MCF 10A (cell line): Measurements from ENCODE around the gene SLC7A5. TPM values are rescaled to one million over a fixed set of nuclear protein-coding genes. Genes with fewer than 3 reads are reported as not detected.
"Not testable (repeated sequence)": the region's sequence is repeated elsewhere in the genome, so short reads cannot be mapped to it uniquely, and the experiment has no call there.

ENCODE experiments used
- BruUV-seq: library from RNA; stranded (reverse); fragments of 400-500 nt; replicated peaks from 2 replicates; lab custom pipeline; 2021; lab: Mats Ljungman, UMichigan
- CTCF ChIA-PET: fragments of 300-600 bp; sonication (Branson Sonifier 250); formaldehyde crosslinking; extraction: SDS; loops from one replicate; lab custom pipeline; 2021; ENCODE audit warnings: antibody characterized with exemption, inconsistent platforms; lab: Yijun Ruan, JAX
- POLR2A ChIA-PET: fragments of 300-600, 350-650 bp; sonication (Branson Sonifier 250); formaldehyde crosslinking; extraction: SDS; loops from one replicate; lab custom pipeline; 2020; ENCODE audit warnings: antibody characterized with exemption, inconsistent platforms; lab: Yijun Ruan, JAX
- DNase-seq: peaks from one replicate; pipeline ENCODE4 v3.0.0-alpha.2; 2018; ENCODE audit not compliant: unreplicated experiment
- H3K27ac Mint-ChIP-seq: one replicate; pipeline ENCODE4 v1.8.0; 2022; ENCODE audit warnings: mild to moderate bottlenecking, low read depth, mixed read lengths; ENCODE audit not compliant: unreplicated experiment
- H3K27me3 Mint-ChIP-seq: one replicate; pipeline ENCODE4 v1.8.0; 2022; ENCODE audit warnings: mixed read lengths; ENCODE audit not compliant: insufficient read depth, unreplicated experiment
- H3K36me3 Mint-ChIP-seq: one replicate; pipeline ENCODE4 v1.8.0; 2022; ENCODE audit warnings: mild to moderate bottlenecking, moderate library complexity, mixed read lengths; ENCODE audit not compliant: insufficient read depth, unreplicated experiment
- H3K4me1 Mint-ChIP-seq: one replicate; pipeline ENCODE4 v1.8.0; 2022; ENCODE audit warnings: mixed read lengths; ENCODE audit not compliant: insufficient read depth, unreplicated experiment
- H3K4me3 Mint-ChIP-seq: one replicate; pipeline ENCODE4 v1.8.0; 2022; ENCODE audit warnings: mild to moderate bottlenecking, moderate library complexity, mixed read lengths; ENCODE audit not compliant: unreplicated experiment
- H3K9me3 Mint-ChIP-seq: one replicate; pipeline ENCODE4 v1.8.0; 2022; ENCODE audit warnings: mixed read lengths; ENCODE audit not compliant: unreplicated experiment
- intact Hi-C: fragments of 100-400 bp; cut with micrococcal nuclease; formaldehyde crosslinking; loops from 2 replicates; pipeline ENCODE4 v1.14.1; 2022
- total RNA-seq: library from RNA; stranded (reverse); gene quantifications from 2 replicates; pipeline ENCODE4 v1.2.3, GENCODE V29; 2022
- TF ChIP-seq, protein P1 (sequence below): fragments of 200-600 bp; IDR thresholded peaks from one replicate; pipeline ENCODE4 v1.8.0; 2022; ENCODE audit warnings: antibody characterized with exemption, mild to moderate bottlenecking; ENCODE audit not compliant: unreplicated experiment

SLC7A5 gene
- total RNA-seq, 1 experiment from 2014 or later: 1,007 TPM

DNA sequence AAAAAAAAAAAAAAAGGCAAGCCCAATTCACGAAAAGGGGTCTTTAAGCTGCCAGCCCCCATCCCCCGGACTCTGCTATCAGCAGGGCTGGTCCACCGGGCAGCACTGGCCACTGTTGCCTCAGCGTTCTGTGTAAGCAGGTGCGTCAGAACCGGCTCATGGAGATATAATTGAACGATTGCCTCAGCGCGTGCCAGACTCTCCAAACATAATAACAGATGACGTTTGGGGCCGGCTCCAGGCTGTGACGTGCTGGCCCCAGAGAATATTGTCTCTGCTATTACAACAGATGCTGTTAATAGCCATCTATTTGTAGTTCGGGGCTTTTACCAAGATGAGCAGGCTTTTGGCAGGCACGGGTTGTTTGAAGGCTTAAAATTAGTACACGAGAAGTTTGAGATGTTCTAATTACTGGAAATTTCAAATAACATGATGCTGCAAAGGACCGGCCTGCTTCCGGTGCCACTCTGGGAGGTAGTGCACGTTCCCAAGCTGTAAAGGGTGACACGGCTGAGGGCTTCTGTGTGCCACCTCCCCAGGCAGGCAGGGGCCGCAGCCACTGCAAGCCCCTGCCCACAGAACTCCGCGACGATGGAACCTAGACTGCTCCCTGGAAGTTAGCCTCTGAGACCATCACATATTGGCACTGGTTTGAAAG is 41.9 kb upstream of the SLC7A5 start:
- H3K27ac Mint-ChIP-seq, H3K4me3 Mint-ChIP-seq, POLR2A ChIA-PET, DNase-seq, H3K9me3 Mint-ChIP-seq, H3K36me3 Mint-ChIP-seq, intact Hi-C loops, BruUV-seq, H3K4me1 Mint-ChIP-seq: not testable (repeated sequence)
- CTCF ChIA-PET: interaction anchor here (0.6 to 1.5 kb wide), 3 partner anchors 22 to 448 kb away, joined by 3 to 4 read pairs (median 3); no protein-coding TSS in a partner anchor
- peaks cover 33% of the 10 kb centered on the region for H3K27me3 Mint-ChIP-seq

DNA sequence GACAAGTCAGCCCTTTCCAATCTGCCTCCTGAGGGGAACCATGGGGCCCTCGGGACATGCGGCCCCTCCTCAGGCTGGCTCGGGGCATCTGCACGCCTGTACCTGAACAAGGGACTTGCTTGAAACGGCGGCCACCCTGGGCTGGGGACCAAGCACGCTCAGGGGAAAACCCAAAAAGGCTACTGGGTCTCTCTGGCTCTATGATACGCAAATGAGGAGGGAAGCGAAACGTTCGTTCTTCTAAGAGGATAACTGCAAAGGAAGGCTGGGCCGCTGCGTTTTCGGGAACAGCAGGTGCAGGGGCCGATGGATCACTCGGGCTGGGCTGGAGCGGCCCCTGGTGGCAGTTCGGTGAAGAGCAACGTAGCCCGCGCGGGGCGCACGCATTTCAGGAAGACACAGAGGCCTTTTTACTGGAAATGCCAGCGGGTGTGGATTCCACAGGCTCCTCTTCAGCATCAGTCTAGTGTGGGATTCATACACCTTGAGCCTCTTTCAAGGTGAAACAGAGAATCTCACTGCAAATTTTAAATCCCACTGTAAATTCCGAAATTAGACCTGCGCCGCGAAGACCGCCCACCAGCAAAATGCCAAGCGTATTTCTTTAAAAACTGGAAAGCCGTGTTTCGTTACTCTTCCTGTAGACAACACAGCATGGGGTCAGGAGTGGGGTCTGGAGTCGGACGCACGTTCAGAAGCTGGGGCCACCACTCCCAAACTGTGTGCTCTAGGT is 40.1 kb upstream of the SLC7A5 start:
- H3K27ac Mint-ChIP-seq, H3K4me1 Mint-ChIP-seq, H3K4me3 Mint-ChIP-seq, H3K9me3 Mint-ChIP-seq, H3K36me3 Mint-ChIP-seq, BruUV-seq, POLR2A ChIA-PET: not testable (repeated sequence)
- CTCF ChIA-PET: interaction anchor here (0.5 to 2.6 kb wide), 12 partner anchors 33 to 167 kb away, joined by 3 to 8 read pairs (median 3); no protein-coding TSS in a partner anchor
- TF ChIP-seq, protein P1, sequence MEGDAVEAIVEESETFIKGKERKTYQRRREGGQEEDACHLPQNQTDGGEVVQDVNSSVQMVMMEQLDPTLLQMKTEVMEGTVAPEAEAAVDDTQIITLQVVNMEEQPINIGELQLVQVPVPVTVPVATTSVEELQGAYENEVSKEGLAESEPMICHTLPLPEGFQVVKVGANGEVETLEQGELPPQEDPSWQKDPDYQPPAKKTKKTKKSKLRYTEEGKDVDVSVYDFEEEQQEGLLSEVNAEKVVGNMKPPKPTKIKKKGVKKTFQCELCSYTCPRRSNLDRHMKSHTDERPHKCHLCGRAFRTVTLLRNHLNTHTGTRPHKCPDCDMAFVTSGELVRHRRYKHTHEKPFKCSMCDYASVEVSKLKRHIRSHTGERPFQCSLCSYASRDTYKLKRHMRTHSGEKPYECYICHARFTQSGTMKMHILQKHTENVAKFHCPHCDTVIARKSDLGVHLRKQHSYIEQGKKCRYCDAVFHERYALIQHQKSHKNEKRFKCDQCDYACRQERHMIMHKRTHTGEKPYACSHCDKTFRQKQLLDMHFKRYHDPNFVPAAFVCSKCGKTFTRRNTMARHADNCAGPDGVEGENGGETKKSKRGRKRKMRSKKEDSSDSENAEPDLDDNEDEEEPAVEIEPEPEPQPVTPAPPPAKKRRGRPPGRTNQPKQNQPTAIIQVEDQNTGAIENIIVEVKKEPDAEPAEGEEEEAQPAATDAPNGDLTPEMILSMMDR: peak; percentile 92
- H3K27me3 Mint-ChIP-seq: peaks cover 27% of the 10 kb centered on the region
- intact Hi-C loops: loop anchor here (1.0 to 5.0 kb wide), 2 partner anchors 37 to 131 kb away; no protein-coding TSS in a partner anchor
- peak; percentile 64 for DNase-seq

DNA sequence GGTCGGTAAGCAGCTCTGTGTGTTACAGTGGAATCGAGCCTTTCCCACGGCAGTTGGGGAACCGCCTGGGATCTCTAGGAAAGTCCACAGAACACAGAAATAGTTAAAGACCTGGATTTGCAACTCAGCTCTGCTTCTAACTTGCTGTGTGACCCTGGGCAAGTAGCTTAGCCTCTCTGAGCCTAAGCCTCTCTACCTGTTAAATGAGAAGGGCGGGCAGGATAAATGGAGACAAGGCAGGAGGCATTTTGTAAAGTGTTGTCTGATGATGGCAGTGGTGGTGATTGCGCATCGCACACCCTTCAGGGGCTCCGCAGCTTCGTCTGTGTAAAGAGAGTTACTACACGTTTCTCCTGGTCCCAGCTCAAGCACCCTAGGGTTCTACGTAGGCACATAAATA is 38.8 kb upstream of the SLC7A5 start:
- not testable (repeated sequence) for H3K27ac Mint-ChIP-seq, BruUV-seq, H3K4me3 Mint-ChIP-seq, DNase-seq, H3K9me3 Mint-ChIP-seq, H3K36me3 Mint-ChIP-seq, H3K4me1 Mint-ChIP-seq
- CTCF ChIA-PET: interaction anchor here (0.6 to 2.6 kb wide), 4 partner anchors 30 to 284 kb away, joined by 3 to 8 read pairs (median 4); no protein-coding TSS in a partner anchor
- H3K27me3 Mint-ChIP-seq: peaks cover 15% of the 10 kb centered on the region
- POLR2A ChIA-PET: interaction anchor here (0.6 kb wide), 1 partner anchor 31 kb away, joined by 3 read pairs; no protein-coding TSS in a partner anchor
- intact Hi-C loops: loop anchor here (5.0 kb wide), 1 partner anchor 36 kb away; no protein-coding TSS in a partner anchor

DNA sequence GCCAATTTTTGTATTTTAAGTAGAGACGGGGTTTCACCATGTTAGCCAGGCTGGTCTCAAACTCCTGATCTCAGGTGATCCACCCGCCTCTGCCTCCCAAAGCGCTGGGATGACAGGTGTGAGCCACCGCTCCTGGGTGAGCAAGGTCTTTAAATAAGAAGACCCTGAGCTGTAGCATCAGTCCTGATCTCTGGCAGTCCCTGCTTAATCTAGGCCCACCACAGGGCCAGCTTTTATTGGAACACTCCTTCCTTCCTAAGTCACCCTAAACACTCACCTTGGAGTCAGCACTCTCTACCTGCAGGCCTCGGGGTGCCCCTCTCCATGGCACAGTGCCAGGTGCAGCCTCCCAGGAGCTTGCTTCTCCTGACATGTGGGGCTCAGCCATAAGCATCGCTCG is 36.2 kb upstream of the SLC7A5 start:
- H3K27ac Mint-ChIP-seq, H3K27me3 Mint-ChIP-seq, H3K36me3 Mint-ChIP-seq, H3K9me3 Mint-ChIP-seq, DNase-seq, H3K4me1 Mint-ChIP-seq, BruUV-seq, POLR2A ChIA-PET, H3K4me3 Mint-ChIP-seq: not testable (repeated sequence)
- CTCF ChIA-PET: interaction anchor here (0.6 to 1.9 kb wide), 4 partner anchors 30 to 126 kb away, joined by 3 to 9 read pairs (median 6); no protein-coding TSS in a partner anchor
- intact Hi-C loops: loop anchor here (5.0 kb wide), 1 partner anchor 33 kb away; no protein-coding TSS in a partner anchor

DNA sequence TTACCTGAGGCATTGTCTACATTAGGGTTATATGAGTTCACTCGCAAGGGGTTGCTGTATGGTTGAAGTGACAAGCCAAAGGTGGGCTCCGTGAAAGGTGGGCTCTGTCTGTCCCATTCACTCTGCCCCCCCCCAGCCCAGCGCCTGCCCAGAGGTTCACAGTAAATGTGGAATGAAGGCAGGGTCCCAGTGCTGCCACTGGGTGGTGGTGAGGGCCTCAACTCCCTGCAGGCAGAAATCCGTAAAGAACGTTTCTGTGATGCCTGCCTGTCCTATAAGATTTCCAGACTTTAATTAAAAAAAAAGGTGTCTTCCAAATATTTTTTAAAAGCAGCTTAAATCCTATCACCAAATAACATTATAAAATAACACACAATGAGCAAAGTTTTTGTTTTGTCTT is 35.7 kb upstream of the SLC7A5 start:
- H3K4me3 Mint-ChIP-seq, H3K27me3 Mint-ChIP-seq, H3K27ac Mint-ChIP-seq, H3K36me3 Mint-ChIP-seq, BruUV-seq, POLR2A ChIA-PET, H3K9me3 Mint-ChIP-seq, DNase-seq, H3K4me1 Mint-ChIP-seq: not testable (repeated sequence)
- intact Hi-C loops: loop anchor here (5.0 kb wide), 1 partner anchor 33 kb away; no protein-coding TSS in a partner anchor
- CTCF ChIA-PET: interaction anchor here (0.6 to 1.9 kb wide), 2 partner anchors 34 to 79 kb away, joined by 3 to 9 read pairs; no protein-coding TSS in a partner anchor

DNA sequence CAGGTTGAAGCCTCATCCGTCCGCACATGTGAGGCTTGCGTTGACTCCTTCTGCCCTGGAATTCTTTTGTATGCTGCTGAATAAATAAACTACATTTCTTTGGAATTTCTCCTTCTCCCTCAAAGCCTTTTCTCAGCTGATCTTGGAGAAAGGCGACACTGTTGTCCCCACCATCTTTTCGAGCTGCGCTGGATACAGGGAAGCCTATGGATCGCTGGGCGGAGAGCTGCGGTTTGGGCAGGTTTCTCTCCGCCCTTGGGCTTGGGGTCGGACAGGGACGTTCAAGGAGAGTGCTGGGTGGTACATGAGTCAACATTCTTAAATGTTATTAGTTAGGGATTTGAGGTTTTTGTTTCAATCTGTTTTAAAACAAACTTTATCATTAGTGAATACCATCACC is 31.2 kb upstream of the SLC7A5 start:
- BruUV-seq, intact Hi-C loops, H3K27ac Mint-ChIP-seq, H3K36me3 Mint-ChIP-seq, DNase-seq, H3K9me3 Mint-ChIP-seq, H3K4me3 Mint-ChIP-seq, H3K27me3 Mint-ChIP-seq: not testable (repeated sequence)
- peaks cover 11% of the 10 kb centered on the region for H3K4me1 Mint-ChIP-seq
- CTCF ChIA-PET: interaction anchor here (0.6 to 0.7 kb wide), 2 partner anchors 14 to 543 kb away, joined by 3 to 4 read pairs; no protein-coding TSS in a partner anchor
- POLR2A ChIA-PET: interaction anchor here (0.6 kb wide), 1 partner anchor 206 kb away, joined by 3 read pairs; no protein-coding TSS in a partner anchor
